Renal cortical epithelial cell (primary cell): ENCODE results near the gene LATS1. TPM values are rescaled to one million over a fixed set of nuclear protein-coding genes. Genes with fewer than 3 reads are reported as not detected.
"Not testable (repeated sequence)": the region's sequence is repeated elsewhere in the genome, so short reads cannot be mapped to it uniquely, and the experiment has no call there.

Experiments used
- DNase-seq: peaks from one replicate; pipeline ENCODE4 v3.0.0-alpha.2; 2011; ENCODE audit warnings: low read depth
- total RNA-seq: library from RNA; depleted of rRNA; stranded (reverse); fragments of >200 nt; gene quantifications from 2 replicates; pipeline ENCODE4 v1.2.3, GENCODE V29; 2014

LATS1 gene
- total RNA-seq, 1 donor from 2014 or later = 19.7 TPM

GRCh38 chr6:149728499-149729234, 10.8 kb upstream of the LATS1 start:
- DNase-seq = no peak

- DNase-seq = no peak
Observed at GRCh38 chr6:149727793-149728498, 10.0 kb upstream of the LATS1 start.

GRCh38 chr6:149725785-149726184, 7.9 kb upstream of the LATS1 start:
- no peak for DNase-seq

DNA sequence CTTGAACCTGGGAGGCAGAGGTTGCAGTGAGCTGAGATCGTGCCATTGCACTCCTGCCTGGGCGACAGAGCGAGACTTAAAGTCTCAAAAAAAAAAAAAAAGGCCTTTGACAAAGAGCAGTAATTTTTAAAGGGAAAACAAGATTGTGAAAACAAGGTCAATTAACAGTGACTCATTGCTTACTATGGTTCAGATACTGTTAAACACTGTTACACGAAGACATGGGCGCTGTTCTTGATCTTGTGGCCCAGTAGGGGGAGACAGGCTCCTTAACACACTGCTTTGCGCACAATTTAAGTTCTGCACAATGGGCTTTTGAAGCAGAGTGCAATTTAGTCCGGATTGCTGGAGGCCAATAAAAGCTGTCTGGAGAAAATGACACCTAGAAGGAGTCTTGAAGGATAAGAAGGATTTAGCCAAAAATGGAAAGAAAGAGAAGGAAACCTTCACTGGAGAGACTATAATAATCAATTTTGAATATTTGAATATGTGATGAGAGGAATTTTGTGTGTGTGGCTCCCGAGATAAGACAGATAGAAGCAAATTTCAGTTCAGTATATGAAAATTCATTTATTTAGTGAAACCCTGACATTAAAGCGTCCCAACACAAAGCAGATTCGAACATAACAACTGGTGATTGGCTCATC, 6.0 kb upstream of the LATS1 start:
- peak; percentile 94 for DNase-seq

GRCh38 chr6:149723262-149723661, 5.4 kb upstream of the LATS1 start:
- no peak for DNase-seq

- DNase-seq = no peak
Observed at GRCh38 chr6:149719531-149719930, 1.6 kb upstream of the LATS1 start.

GRCh38 chr6:149717255-149717587, 680 bp downstream of the LATS1 start:
- DNase-seq = no peak

GRCh38 chr6:149716181-149716963, 1.5 kb downstream of the LATS1 start:
- peak; percentile 42 for DNase-seq

DNA sequence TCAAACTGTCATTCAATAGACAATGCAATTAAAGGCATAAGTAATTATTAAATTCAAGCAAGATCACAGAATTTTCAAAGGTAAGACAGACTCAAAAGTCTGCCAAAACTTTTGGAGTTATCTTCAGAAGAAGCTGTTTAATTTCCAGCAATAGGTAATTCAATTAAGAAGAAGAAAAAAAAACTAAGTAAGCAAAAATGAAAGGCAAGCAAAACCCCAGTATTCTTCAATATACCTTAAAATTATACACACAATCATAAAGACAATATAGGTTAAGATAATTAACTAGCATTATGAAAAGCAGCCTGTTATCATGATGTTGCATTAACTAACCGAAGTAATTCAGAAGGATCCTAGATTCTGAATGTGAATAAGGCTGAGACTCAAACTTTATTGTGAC, 3.5 kb downstream of the LATS1 start:
- DNase-seq = no peak

DNA sequence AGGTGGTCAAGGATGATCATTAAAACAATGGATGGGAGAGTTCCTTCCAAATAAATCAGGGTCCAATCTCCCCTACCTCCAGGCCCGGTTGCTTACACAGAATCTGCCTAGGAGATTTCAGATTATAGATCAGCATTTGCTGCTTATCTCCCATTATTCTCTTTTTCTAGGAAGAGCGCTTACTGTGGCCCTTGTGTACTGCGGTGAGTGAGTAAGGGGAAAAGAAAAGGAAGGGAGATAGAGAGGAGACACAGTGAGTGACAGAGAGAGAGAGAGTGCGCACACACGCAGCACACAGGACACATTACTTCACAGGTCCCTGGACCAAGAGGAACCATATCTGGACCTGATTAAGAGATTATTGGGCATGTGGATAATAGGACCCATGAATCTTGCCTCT, 6.2 kb downstream of the LATS1 start:
- no peak for DNase-seq

DNA sequence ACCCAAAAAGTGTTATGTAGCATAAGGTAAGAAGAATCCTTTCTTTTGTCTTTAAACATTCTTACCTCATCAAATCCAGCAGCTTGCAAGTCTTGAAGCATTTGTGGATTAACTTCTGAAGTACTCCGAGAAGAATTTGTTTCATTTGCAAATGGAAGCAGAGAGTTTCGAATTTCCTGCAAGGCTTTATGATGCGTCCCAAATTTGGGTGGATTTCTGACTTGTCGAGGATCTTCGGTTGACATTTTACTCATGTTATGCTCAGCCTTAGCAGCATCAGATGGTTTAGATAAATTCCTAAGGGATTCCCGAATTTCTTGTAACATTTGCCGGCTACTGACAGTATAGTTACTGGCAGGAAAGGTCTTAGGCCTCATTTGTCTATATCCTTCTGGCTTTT, 16.2 kb downstream of the LATS1 start:
- peak; percentile 7 for DNase-seq

- no peak for DNase-seq
Observed at GRCh38 chr6:149699150-149699549, 18.8 kb downstream of the LATS1 start.

DNA sequence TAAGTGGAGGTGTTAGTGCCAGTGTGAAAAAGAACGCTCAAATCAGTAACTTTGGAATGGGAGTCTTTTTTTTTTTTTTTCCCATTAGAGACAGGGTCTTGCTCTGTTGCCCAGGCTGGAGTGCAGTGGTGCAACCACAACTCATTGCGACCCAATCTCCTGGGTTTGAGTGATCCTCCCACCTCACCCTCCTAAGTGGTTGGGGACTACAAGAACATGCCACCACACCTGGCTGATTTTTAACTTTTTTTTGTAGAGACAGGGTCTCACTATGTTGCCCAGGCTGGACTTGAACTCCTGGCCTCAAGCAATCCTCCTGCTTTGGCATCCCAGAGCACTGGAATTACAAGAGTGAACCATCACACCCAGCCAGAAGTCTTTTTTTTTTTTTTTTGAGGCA, 19.7 kb downstream of the LATS1 start:
- no peak for DNase-seq

DNA sequence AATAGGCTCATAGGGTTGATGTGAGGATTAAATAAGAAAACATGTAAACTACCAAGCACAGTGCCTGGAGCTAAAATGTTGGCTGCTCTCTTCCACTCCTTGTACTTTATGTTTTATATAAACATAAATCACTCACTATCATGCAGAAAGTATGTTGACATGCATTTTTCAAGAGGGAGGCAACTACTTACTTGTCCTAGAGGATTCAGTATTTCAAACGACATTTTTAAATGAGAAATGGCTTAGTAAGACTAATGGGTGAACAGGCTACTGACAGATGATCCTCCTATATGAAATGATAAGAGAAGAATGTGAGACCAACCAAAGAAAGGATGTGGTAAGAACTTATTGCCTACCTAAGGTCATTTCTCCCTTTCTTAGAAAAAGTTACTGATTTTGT, 21.0 kb downstream of the LATS1 start:
- DNase-seq = no peak

DNA sequence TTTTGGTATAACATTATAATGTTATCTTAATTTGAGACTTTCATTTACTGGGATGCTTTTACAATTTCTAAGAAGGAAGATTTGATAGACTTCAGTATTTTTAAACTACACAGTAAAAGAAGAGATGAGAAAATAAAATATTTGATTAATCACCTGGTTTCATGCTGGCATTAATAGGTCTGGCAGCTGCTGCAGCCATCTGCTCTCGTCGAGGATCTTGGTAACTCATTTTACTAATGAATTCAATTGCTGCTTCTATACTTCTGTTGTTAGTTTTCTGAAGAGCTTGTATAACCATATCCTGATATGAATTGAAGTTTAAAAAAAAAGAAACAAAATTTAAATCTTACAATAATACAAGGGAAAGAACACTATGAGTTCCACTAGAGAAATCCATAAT, 23.0 kb downstream of the LATS1 start:
- no peak for DNase-seq

- DNase-seq = no peak
Observed at GRCh38 chr6:149691201-149691600, 26.7 kb downstream of the LATS1 start.

GRCh38 chr6:149686230-149686629, 31.7 kb downstream of the LATS1 start:
- no peak for DNase-seq

- peak; percentile 83 for DNase-seq
Observed at GRCh38 chr6:149683256-149683859, 34.5 kb downstream of the LATS1 start.

DNA sequence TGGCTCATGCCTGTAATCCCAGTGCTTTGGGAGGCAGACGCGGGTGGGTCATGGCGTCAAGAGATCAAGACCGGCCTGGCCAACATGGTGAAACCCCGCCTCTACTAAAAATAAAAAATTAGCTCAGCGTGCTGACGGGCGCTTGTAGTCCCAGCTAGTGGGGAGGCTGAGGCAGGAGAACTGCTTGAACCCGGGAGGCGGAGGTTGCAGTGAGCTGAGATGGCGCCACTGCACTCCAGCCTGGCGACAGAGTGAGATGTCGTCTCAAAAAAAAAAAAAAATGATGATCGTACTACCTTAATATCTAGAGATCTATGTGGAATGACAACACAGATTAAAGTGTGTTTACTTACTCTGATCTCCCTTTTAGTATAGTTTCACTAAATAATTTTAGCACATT, 36.1 kb downstream of the LATS1 start:
- DNase-seq = not testable (repeated sequence)

DNA sequence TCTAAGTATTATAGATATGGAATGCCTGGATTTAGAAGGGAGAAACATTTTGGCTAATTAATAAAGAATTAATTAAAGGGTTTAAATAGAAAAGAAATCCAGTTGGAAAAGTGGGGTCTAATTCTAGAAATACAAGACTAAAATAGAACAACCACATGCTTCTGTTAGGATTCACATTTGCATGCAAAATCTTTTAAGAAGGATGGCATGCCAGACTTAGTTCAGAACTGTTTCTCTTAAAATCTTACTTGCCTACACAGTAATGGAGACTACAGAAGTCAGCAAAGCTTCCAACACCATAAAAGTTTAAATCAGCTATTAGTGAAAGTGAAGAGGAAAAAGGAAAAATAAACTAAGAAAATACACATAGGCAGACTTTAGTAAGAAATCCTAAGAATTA, 36.7 kb downstream of the LATS1 start:
- DNase-seq = no peak

DNA sequence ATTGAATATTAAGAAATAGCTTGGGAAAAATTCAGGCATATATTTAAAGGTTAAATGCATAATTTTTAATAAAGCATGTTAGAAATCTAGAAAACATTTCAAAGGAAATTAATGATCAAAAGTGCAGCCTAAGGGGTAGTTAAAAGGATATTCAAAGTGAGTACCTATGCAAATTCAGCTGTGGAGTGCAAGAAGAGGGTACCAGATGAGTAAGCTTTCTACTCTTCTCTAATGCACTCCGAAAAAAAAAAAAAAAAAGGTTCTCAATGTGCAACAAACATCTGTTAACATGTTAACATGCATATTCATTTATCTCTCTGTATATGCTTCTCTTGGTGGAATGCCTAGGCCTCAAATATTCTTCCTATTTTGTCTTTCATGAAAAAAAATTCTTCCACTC, 37.4 kb downstream of the LATS1 start:
- no peak for DNase-seq

- not testable (repeated sequence) for DNase-seq
Observed at GRCh38 chr6:149672265-149672664, 45.6 kb downstream of the LATS1 start.
